DOHH2 (cell line): ENCODE data around the gene GPC5.

Source experiments
- H3F3A ChIP-seq: fragments of 200-600 bp; sonication (generic), shearing (Covaris generic); 2 replicates; pipeline ENCODE4 v1.6.0; 2016; ENCODE audit warnings: antibody characterized with exemption, mild to moderate bottlenecking; ENCODE audit not compliant: control insufficient read depth, insufficient read depth
- H3K27ac ChIP-seq: fragments of 200-600 bp; sonication (generic); 2 replicates; pipeline ENCODE4 v1.5.1; 2014; ENCODE audit warnings: low read depth, mild to moderate bottlenecking, low read length, moderate library complexity
- H3K27me3 ChIP-seq: fragments of 200-600 bp; sonication (generic); 2 replicates; pipeline ENCODE4 v1.6.1; 2014; ENCODE audit warnings: mild to moderate bottlenecking, low read length, mixed read lengths; ENCODE audit not compliant: control insufficient read depth
- H3K36me3 ChIP-seq: fragments of 200-600 bp; sonication (generic); 2 replicates; pipeline ENCODE4 v1.6.1; 2014; ENCODE audit warnings: mild to moderate bottlenecking, low read length, moderate library complexity, mixed read lengths; ENCODE audit not compliant: control insufficient read depth
- H3K4me1 ChIP-seq: fragments of 200-600 bp; sonication (generic); 2 replicates; pipeline ENCODE4 v1.6.1; 2014; ENCODE audit warnings: mild to moderate bottlenecking, low read length, mixed read lengths; ENCODE audit not compliant: control insufficient read depth
- H3K4me2 ChIP-seq: fragments of 200-600 bp; sonication (generic); 2 replicates; pipeline ENCODE4 v1.6.0; 2014; ENCODE audit warnings: mild to moderate bottlenecking, low read length, moderate library complexity
- H3K4me3 ChIP-seq: fragments of 200-600 bp; sonication (generic); 2 replicates; pipeline ENCODE4 v1.5.1; 2014; ENCODE audit warnings: mild to moderate bottlenecking, low read length, mixed read lengths
- H3K79me2 ChIP-seq: fragments of 200-600 bp; sonication (generic); 2 replicates; pipeline ENCODE4 v1.6.1; 2014; ENCODE audit warnings: mild to moderate bottlenecking, low read length, mixed read lengths; ENCODE audit not compliant: control insufficient read depth
- H3K9me2 ChIP-seq: fragments of 200-600 bp; sonication (generic); replicated peaks from 2 replicates; pipeline ENCODE4 v1.6.1; 2014; ENCODE audit warnings: mild to moderate bottlenecking, low read length, mixed read lengths; ENCODE audit not compliant: control insufficient read depth
- H3K9me3 ChIP-seq: fragments of 200-600 bp; sonication (generic); 2 replicates; pipeline ENCODE4 v1.6.1; 2014; ENCODE audit warnings: antibody characterized with exemption, low read length, mixed read lengths; ENCODE audit not compliant: control insufficient read depth, insufficient read depth
- H4K20me1 ChIP-seq: fragments of 200-600 bp; sonication (generic); 2 replicates; pipeline ENCODE4 v1.6.0; 2014; ENCODE audit warnings: low read depth, mild to moderate bottlenecking, antibody characterized with exemption, low read length, moderate library complexity; ENCODE audit not compliant: control insufficient read depth, insufficient read depth
- EZH2phosphoT487 ChIP-seq: fragments of 200-600 bp; sonication (generic); IDR thresholded peaks from 2 replicates; pipeline ENCODE4 v1.6.1; 2017; ENCODE audit warnings: borderline replicate concordance, mild to moderate bottlenecking, antibody characterized with exemption, low read length, moderate library complexity, mixed read lengths
- TF ChIP-seq, protein P1 (sequence below): fragments of 200-600 bp; sonication (generic); IDR thresholded peaks from one replicate; pipeline ENCODE4 v1.5.1; 2014; ENCODE audit warnings: antibody characterized with exemption, mild to moderate bottlenecking, low read depth, low read length; ENCODE audit not compliant: poor library complexity, severe bottlenecking

GPC5 gene

DNA sequence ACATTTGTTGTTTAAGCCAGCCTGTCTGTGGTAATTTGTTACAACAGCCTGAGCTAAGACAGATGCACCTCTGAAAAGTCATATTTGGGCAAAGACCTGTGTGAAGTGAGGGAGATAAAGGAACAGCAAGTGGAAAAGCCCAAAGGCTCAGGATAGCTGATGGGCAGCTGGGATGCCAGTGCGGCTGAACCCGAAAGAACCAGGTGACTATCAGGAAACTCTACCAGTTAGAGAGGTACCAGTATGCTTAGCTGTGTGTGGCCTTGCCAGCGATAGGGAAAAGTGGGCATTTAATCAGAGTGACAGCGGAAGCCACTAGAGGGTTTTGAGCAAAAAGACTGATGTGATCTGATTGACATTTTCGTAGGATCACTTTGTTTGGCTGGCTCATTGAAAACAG is 1063.4 kb downstream of the GPC5 start:
- H3K27me3 ChIP-seq = no peaks in the 10 kb centered on the region
- H3K36me3 ChIP-seq = no peaks in the 10 kb centered on the region
- no peak overlapping the region for H3K4me3 ChIP-seq
- H3K27ac ChIP-seq = no peak overlapping the region
- no peaks in the 10 kb centered on the region for H3F3A ChIP-seq
- no peaks in the 10 kb centered on the region for H3K4me1 ChIP-seq
- TF ChIP-seq, protein P1, sequence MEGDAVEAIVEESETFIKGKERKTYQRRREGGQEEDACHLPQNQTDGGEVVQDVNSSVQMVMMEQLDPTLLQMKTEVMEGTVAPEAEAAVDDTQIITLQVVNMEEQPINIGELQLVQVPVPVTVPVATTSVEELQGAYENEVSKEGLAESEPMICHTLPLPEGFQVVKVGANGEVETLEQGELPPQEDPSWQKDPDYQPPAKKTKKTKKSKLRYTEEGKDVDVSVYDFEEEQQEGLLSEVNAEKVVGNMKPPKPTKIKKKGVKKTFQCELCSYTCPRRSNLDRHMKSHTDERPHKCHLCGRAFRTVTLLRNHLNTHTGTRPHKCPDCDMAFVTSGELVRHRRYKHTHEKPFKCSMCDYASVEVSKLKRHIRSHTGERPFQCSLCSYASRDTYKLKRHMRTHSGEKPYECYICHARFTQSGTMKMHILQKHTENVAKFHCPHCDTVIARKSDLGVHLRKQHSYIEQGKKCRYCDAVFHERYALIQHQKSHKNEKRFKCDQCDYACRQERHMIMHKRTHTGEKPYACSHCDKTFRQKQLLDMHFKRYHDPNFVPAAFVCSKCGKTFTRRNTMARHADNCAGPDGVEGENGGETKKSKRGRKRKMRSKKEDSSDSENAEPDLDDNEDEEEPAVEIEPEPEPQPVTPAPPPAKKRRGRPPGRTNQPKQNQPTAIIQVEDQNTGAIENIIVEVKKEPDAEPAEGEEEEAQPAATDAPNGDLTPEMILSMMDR = no peak
- TF ChIP-seq EZH2phosphoT487 = no peak
- no peaks in the 10 kb centered on the region for H3K79me2 ChIP-seq
- no peak overlapping the region for H3K4me2 ChIP-seq
- H3K9me3 ChIP-seq = no peaks in the 10 kb centered on the region
- H3K9me2 ChIP-seq = no peaks in the 10 kb centered on the region
- no peaks in the 10 kb centered on the region for H4K20me1 ChIP-seq

DNA sequence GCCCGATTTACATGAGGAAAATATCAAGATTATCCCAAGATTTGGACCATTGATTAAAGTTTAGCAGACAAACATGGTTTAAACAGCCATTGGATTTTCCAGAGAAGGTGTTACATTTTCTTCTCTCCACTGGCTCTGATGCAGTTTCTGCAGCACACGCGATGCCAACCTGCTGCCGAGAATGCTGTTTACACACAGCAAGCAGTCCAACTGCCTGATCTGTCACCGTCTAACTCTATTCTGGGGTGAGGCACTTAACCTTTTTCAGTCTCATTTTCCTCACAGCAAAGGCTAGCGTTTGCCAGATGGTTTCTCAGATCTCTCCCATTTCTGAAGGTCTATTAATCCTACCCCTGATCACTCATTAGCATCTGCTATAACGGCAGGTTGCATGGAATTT is 1064.7 kb downstream of the GPC5 start:
- Histone ChIP-seq H3F3A (no peaks in the 10 kb centered on the region), H3K27me3 (no peaks in the 10 kb centered on the region), H3K9me3 (no peaks in the 10 kb centered on the region), H3K4me1 (no peaks in the 10 kb centered on the region), H3K4me3 (no peak overlapping the region), H3K9me2 (no peaks in the 10 kb centered on the region), H3K79me2 (no peaks in the 10 kb centered on the region), H3K36me3 (no peaks in the 10 kb centered on the region), H4K20me1 (no peaks in the 10 kb centered on the region), H3K4me2 (no peak overlapping the region), H3K27ac (no peak overlapping the region)
- TF ChIP-seq EZH2phosphoT487 = no peak
- TF ChIP-seq, protein P1 = no peak

DNA sequence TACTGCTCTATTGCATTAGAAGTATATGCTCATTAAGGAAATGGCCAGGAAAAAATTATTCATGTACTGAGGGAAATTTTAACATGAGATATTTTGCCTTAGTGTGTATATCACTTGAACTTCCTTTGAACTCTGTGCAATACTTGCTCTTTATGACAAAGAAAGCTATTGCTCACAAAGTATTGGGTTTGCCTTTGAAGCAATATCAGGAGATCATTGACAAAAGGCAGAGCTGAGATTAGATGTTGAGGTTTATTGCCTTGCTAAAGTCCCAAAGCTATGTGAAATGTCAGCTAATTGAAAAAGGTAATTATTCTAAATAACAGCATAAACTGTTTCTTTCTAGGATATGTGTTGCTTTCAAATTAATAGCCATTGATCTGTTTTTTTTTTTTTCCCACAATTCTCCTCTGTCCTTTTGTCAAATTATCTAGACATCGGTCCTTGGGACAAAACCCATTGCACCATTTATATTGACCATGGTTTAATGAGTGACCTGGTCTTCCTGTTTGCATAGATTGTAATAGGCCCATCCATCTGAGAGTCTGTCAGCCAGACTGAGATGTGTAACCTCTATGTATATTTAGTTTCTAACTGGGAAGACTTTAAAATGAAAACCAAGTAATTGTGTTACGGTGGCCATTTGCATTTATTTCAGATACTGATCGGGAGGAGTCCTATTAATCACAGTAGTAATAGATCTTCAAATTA is 1075.5 kb downstream of the GPC5 start:
- TF ChIP-seq, protein P1 = no peak
- no peak for TF ChIP-seq EZH2phosphoT487
- H3K4me3 ChIP-seq = no peak overlapping the region
- H3K36me3 ChIP-seq = no peaks in the 10 kb centered on the region
- H3K79me2 ChIP-seq = no peaks in the 10 kb centered on the region
- no peaks in the 10 kb centered on the region for H4K20me1 ChIP-seq
- no peaks in the 10 kb centered on the region for H3F3A ChIP-seq
- no peak overlapping the region for H3K4me2 ChIP-seq
- no peaks in the 10 kb centered on the region for H3K4me1 ChIP-seq
- no peak overlapping the region for H3K27ac ChIP-seq
- H3K9me3 ChIP-seq = no peaks in the 10 kb centered on the region
- H3K9me2 ChIP-seq = no peaks in the 10 kb centered on the region
- H3K27me3 ChIP-seq = no peaks in the 10 kb centered on the region
